ENCODE data around the gene ZBTB7C. TPM values are rescaled to one million over a fixed set of nuclear protein-coding genes. Genes with fewer than 3 reads are reported as not detected.

The ZBTB7C gene
- polyA plus RNA-seq, 1 experiment: not detected

GRCh38 chr18:48044944-48045343, 364.2 kb downstream of the ZBTB7C start:
- no peak for DNase-seq (ENCODE audit: low read depth)
- no peak overlapping the region for H3K4me3 ChIP-seq (ENCODE audit: low read depth, low read length)
- peaks cover 2% of the 10 kb centered on the region; the same call in 1 of the 2 replicates for H3K27me3 ChIP-seq (ENCODE audit: control insufficient read depth, insufficient read depth, low read length)
- POLR2A ChIA-PET: no interaction called here
- H3K36me3 ChIP-seq (ENCODE audit: control insufficient read depth, insufficient read depth, low read length): no peaks in the 10 kb centered on the region
- CTCF ChIA-PET: no interaction called here
- TF ChIP-seq, protein P1, sequence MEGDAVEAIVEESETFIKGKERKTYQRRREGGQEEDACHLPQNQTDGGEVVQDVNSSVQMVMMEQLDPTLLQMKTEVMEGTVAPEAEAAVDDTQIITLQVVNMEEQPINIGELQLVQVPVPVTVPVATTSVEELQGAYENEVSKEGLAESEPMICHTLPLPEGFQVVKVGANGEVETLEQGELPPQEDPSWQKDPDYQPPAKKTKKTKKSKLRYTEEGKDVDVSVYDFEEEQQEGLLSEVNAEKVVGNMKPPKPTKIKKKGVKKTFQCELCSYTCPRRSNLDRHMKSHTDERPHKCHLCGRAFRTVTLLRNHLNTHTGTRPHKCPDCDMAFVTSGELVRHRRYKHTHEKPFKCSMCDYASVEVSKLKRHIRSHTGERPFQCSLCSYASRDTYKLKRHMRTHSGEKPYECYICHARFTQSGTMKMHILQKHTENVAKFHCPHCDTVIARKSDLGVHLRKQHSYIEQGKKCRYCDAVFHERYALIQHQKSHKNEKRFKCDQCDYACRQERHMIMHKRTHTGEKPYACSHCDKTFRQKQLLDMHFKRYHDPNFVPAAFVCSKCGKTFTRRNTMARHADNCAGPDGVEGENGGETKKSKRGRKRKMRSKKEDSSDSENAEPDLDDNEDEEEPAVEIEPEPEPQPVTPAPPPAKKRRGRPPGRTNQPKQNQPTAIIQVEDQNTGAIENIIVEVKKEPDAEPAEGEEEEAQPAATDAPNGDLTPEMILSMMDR (IDR thresholded peaks at IDR 0.05; ENCODE audit: insufficient read depth, low read depth, low read length): no peak

DNA sequence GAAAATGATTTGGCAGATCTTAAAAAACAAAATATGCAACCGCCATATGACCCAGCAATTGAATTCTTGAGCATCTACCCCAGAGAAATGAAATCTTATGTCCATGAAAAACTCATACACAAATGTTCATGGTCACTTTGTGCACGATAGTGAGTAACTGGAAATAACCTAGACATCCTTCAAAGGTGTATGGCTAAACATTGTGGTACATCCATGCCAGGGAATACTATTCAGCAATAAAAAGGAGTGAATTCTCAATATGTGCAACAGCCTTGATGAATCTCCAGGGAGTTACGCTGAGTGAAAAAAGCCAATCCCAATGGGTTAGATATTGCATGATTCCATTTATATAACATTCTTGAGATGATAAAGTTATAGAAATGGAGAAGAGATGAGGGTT, 366.0 kb downstream of the ZBTB7C start:
- peaks cover 2% of the 10 kb centered on the region; the same call in 1 of the 2 replicates for H3K27me3 ChIP-seq (ENCODE audit: control insufficient read depth, insufficient read depth, low read length)
- ChIA-PET CTCF (interaction anchor here (1.5 kb wide), 1 partner anchor 13 kb away, joined by 4 read pairs; no protein-coding TSS in a partner anchor), POLR2A (no interaction called here)
- TF ChIP-seq, protein P1 (IDR thresholded peaks at IDR 0.05; ENCODE audit: insufficient read depth, low read depth, low read length): no peak
- H3K4me3 ChIP-seq (ENCODE audit: low read depth, low read length): no peak overlapping the region
- DNase-seq (ENCODE audit: low read depth): no peak
- no peaks in the 10 kb centered on the region for H3K36me3 ChIP-seq (ENCODE audit: control insufficient read depth, insufficient read depth, low read length)

- H3K36me3 ChIP-seq (ENCODE audit: control insufficient read depth, insufficient read depth, low read length): no peaks in the 10 kb centered on the region
- CTCF ChIA-PET: interaction anchor here (0.9 kb wide), 1 partner anchor 133 kb away, joined by 3 read pairs; no protein-coding TSS in a partner anchor
- POLR2A ChIA-PET: no interaction called here
These were observed 366.8 kb downstream of the ZBTB7C start for GRCh38 chr18:48042431-48042830.

DNA sequence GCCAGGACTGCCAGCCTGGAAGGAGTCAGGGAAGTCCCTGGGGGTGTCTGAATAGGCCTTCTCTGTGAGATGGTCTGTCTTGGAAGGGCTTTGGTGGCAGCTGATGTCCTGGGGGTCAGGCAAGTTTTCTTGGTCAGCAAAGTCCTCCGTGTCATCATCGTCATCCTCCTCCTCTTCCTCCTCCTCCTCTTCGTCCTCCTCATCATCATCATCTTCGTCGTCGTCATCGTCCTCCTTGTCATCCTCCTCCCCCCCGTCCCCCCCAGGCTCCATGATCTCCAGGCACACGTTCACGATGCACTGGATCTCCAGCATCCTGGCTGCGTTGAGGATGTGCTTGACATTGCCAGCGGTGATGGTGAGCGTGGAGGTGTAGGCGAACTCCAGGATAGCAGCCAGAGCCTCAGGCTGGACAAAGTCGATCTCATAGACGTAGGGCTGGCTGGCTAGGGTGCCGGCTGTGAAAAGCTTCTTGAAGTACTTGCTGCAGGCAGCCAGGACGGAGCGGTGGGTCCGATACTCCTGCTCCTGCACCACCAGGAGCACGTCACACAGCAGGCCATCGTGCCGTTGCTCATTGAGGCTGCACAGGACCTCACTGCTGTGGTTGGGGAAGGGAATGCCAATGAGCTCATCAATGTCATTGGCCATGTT, 368.6 kb downstream of the ZBTB7C start:
- no peak for DNase-seq (ENCODE audit: low read depth)
- Histone ChIP-seq H3K27me3 (ENCODE audit: control insufficient read depth, insufficient read depth, low read length) (peaks cover 2% of the 10 kb centered on the region; the same call in 1 of the 2 replicates), H3K4me3 (ENCODE audit: low read depth, low read length) (no peak overlapping the region), H3K36me3 (ENCODE audit: control insufficient read depth, insufficient read depth, low read length) (no peaks in the 10 kb centered on the region)
- ChIA-PET CTCF (interaction anchor here (0.5 to 1.5 kb wide), 2 partner anchors 10 to 17 kb away, joined by 3 to 6 read pairs; no protein-coding TSS in a partner anchor), POLR2A (no interaction called here)
- TF ChIP-seq, protein P1 (IDR thresholded peaks at IDR 0.05; ENCODE audit: insufficient read depth, low read depth, low read length): no peak

More at GRCh38 chr18:48042431-48042830, 366.8 kb downstream of the ZBTB7C start:
- H3K4me3 ChIP-seq (ENCODE audit: low read depth, low read length): no peak overlapping the region
- DNase-seq (ENCODE audit: low read depth): no peak
- peaks cover 2% of the 10 kb centered on the region; the same call in 1 of the 2 replicates for H3K27me3 ChIP-seq (ENCODE audit: control insufficient read depth, insufficient read depth, low read length)
- TF ChIP-seq, protein P1 (IDR thresholded peaks at IDR 0.05; ENCODE audit: insufficient read depth, low read depth, low read length): no peak

DNA sequence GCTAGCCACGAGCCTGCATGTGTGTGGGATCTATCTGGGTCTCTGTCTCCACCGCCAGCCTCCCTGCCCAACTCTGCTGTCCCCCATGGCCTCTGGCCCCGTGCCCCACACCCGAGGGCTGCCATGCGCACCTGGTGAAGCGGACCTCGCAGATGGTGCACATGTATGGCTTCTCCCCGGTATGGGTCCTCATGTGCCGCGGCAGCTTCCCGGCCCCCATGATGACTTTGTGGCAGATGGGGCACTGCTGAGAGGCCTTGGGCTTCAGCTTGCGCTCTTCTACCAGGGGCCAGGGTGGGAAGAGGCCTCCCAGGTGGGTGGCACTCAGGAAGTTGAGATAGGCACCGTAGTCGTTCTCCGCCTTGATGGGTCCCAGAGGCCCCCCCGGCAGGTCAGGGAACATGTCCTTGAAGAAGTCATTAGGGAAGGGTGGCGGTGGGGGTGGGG, 369.4 kb downstream of the ZBTB7C start:
- TF ChIP-seq, protein P1 (IDR thresholded peaks at IDR 0.05; ENCODE audit: insufficient read depth, low read depth, low read length): no peak
- ChIA-PET POLR2A (no interaction called here), CTCF (interaction anchor here (1.2 to 1.5 kb wide), 2 partner anchors 9 to 267 kb away, joined by 3 to 6 read pairs; no protein-coding TSS in a partner anchor)
- no peak for DNase-seq (ENCODE audit: low read depth)
- H3K36me3 ChIP-seq (ENCODE audit: control insufficient read depth, insufficient read depth, low read length): no peaks in the 10 kb centered on the region
- peaks cover 2% of the 10 kb centered on the region for H3K27me3 ChIP-seq (ENCODE audit: control insufficient read depth, insufficient read depth, low read length)
- no peak overlapping the region for H3K4me3 ChIP-seq (ENCODE audit: low read depth, low read length)
